HFF-Myc (cell line): ENCODE measurements around the gene ZIC1.

Source experiments
- DNase-seq: peaks from one replicate; pipeline ENCODE4 v3.0.0-alpha.2; 2011; ENCODE audit warnings: low read depth; ENCODE audit errors: extremely low read depth
- H3K4me3 ChIP-seq: replicated peaks from 2 replicates; pipeline ENCODE4 v1.5.1; 2011; ENCODE audit warnings: low read depth, mild to moderate bottlenecking, control low read depth, low read length
- CTCF ChIP-seq: IDR thresholded peaks from 2 replicates; pipeline ENCODE4 v1.5.1; 2012; ENCODE audit warnings: mild to moderate bottlenecking, low read depth, low read length, control low read depth; ENCODE audit errors: missing control alignments

Gene ZIC1

GRCh38 chr3:147370349-147370748 is 38.8 kb upstream of the ZIC1 start:
- no peak overlapping the region for H3K4me3 ChIP-seq
- DNase-seq, result no peak
- no peak for TF ChIP-seq CTCF

GRCh38 chr3:147371140-147371539 is 38.0 kb upstream of the ZIC1 start:
- no peak for DNase-seq
- no peak overlapping the region for H3K4me3 ChIP-seq
- TF ChIP-seq CTCF, result no peak

- H3K4me3 ChIP-seq, result no peak overlapping the region
- no peak for TF ChIP-seq CTCF
- DNase-seq, result no peak
Observed at GRCh38 chr3:147371771-147372340, 37.3 kb upstream of the ZIC1 start.

- no peak for TF ChIP-seq CTCF
- no peak for DNase-seq
Observed at GRCh38 chr3:147372525-147373027, 36.6 kb upstream of the ZIC1 start.

GRCh38 chr3:147373301-147373700 is 35.9 kb upstream of the ZIC1 start:
- TF ChIP-seq CTCF, result no peak
- no peak for DNase-seq

More at GRCh38 chr3:147372525-147373027, 36.6 kb upstream of the ZIC1 start:
- H3K4me3 ChIP-seq, result no peak overlapping the region

GRCh38 chr3:147377412-147378367 is 31.5 kb upstream of the ZIC1 start:
- no peak for TF ChIP-seq CTCF
- H3K4me3 ChIP-seq, result no peak overlapping the region

More at GRCh38 chr3:147373301-147373700, 35.9 kb upstream of the ZIC1 start:
- H3K4me3 ChIP-seq, result no peak overlapping the region

More at GRCh38 chr3:147377412-147378367, 31.5 kb upstream of the ZIC1 start:
- DNase-seq, result no peak
